Posterior cingulate gyrus (tissue), 11 donors: ENCODE data around the gene TLR10.
"Not testable (repeated sequence)": the region's sequence is repeated elsewhere in the genome, so short reads cannot be mapped to it uniquely, and the experiment has no call there.

ENCODE experiments used
- DNase-seq, 10 donors: peaks; one replicate each; pipeline versions ENCODE4 v3.0.0 to v3.0.0-alpha.2; 2020 to 2021; ENCODE audit warnings: mixed read lengths in 3 of 10
- intact Hi-C: fragments of 100-400 bp; cut with DNase I; formaldehyde crosslinking; loops from one replicate; pipeline ENCODE4 v1.15.1; 2023

Gene TLR10, protein sequence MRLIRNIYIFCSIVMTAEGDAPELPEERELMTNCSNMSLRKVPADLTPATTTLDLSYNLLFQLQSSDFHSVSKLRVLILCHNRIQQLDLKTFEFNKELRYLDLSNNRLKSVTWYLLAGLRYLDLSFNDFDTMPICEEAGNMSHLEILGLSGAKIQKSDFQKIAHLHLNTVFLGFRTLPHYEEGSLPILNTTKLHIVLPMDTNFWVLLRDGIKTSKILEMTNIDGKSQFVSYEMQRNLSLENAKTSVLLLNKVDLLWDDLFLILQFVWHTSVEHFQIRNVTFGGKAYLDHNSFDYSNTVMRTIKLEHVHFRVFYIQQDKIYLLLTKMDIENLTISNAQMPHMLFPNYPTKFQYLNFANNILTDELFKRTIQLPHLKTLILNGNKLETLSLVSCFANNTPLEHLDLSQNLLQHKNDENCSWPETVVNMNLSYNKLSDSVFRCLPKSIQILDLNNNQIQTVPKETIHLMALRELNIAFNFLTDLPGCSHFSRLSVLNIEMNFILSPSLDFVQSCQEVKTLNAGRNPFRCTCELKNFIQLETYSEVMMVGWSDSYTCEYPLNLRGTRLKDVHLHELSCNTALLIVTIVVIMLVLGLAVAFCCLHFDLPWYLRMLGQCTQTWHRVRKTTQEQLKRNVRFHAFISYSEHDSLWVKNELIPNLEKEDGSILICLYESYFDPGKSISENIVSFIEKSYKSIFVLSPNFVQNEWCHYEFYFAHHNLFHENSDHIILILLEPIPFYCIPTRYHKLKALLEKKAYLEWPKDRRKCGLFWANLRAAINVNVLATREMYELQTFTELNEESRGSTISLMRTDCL

DNA sequence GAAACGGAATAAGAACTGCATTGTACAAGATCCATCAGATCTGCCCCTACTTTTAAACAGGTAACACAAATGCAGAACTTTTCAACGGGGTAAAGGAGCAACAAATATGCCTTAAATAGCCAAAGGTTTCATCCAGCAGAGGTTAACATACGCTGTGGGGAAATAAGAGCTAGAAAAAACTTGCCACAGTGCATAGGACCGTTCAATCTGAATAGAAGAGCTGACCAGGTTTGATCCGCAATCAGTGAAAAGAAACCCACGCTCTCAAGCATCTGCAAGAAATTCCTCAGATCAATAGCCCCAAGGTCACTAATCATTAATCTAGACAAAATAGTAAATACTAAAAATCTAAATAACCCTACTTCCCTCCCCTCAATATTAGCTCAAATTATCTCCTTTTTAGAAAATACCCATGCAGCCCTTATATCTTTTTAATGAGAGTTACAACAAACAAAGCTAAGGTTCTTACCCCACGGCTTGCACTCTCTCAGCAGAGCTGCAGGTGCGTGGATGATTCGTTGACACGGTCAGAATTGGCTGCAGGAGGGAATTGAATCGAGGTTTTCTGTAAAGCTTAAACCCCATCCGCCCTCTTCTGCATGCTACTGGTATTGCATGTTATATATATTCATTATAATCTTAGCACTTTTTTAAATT, at the start of gene TLR10:
TLR10 (minus strand) TSS at position 539 of the 657 bp plus-strand sequence. CDS start 7,400 bp downstream, outside the sequence.
- peak in 1 of 10 donors; percentile 34 for DNase-seq
- intact Hi-C loops = loop anchor here (2.0 to 5.0 kb wide), 2 partner anchors 604 to 720 kb away; no protein-coding TSS in a partner anchor

DNA sequence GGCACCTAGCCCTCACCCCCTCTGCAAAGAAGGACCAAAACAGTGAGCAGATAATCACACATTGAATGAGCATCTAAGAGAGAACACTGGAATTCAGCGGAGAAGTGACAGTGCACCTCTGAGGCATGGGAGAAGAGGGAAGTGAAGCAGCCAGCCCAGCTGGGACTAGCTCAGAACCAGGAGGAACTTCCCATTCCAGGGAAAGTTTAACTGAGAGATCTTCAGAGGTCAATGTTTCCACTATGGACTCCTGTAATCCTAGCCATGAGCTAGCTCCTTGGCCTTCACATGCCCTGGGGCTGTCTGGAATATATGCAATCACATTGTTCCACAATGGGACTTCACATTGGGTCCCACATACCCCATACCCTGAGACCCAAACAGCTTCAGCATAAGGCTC, 49.4 kb upstream of the TLR10 start:
- peak in 1 of 10 donors; percentile 41 for DNase-seq
- intact Hi-C loops = no loop called here

DNA sequence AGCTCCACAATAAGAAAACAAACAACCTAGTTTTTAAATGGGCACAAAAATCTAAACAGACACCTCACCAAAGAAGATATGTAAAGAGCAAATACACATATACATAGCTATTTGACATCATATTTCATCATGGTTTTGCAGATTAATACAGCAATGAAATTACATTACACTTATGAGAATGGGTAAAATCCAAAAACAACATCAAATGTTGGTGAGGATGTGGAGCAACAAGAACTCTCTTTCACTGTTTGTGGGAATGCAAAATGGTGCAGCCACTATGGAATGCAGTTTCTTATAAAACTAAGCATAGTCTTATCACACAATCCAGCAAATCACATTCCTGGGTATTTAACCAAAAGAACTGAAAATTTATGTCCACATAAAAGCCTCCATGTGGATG, 48.9 kb upstream of the TLR10 start:
- intact Hi-C loops = no loop called here

DNA sequence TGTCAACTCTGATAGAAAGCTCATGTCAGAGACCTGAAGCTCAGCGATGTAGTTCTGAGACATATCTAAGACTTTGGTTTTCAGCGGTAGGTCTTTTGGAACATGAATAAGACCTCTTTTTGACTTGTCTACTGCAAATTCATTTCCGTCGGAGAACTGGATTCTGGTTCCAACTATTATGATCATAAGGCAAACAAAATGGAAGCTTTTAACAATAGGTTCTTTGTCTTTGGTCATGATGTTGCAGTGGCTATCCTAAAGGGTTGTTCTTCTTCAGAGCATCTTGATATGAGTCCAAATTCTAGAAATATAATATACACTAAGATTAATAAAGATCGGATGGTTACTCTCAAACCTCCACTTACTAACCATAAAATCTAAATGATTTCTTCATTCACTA, 46.4 kb upstream of the TLR10 start:
- no peak for DNase-seq
- intact Hi-C loops = no loop called here

More for the DNA sequence above, 48.9 kb upstream of the TLR10 start:
- DNase-seq = no peak

DNA sequence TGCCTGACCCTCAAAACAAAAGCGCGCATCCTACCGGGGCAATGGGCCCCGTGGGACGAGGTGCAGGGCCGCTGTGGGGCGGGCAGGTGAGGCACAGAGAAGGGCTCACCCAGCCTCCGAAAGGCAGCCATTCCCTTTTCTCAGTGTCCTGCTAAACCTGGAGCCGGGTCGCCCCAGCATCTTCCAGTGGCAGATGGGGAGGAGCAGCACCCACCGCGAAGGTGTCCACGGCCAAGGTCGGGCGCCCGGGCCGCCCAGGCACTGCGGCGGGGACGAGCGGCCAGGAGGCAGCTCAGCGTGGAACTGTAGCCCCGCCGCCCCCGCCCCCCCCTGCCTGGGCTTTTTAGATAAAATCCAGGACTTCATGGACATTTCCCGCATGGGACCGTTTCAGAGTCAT, 41.0 kb upstream of the TLR10 start:
- peak in 2 of 10 donors; percentile 57 to 66 for DNase-seq
- intact Hi-C loops = no loop called here

DNA sequence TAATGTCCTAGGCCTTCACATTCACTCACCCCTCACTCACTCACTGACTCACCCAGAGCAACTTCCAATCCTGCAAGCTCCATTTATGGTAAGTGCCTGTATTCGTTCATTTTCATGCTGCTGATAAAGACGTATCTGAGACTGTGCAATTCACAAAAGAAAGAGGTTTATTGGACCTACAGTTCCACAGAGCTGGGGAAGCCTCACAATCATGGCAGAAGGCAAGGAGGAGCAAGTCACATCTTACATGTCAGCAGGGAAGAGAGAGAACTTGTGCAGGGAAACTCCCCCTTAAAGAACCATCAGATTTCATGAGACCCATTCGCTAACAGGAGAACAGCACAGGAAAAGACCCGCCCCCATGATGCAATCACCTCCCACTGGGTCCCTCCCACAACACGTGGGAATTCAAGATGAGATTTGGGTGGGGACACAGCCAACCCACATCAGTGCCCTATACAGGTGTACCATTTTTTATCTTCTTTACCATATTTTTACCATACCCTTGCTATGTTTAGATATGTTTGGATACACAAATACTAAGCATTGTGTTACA, 40.0 kb upstream of the TLR10 start:
- intact Hi-C loops = no loop called here
- DNase-seq = no peak

DNA sequence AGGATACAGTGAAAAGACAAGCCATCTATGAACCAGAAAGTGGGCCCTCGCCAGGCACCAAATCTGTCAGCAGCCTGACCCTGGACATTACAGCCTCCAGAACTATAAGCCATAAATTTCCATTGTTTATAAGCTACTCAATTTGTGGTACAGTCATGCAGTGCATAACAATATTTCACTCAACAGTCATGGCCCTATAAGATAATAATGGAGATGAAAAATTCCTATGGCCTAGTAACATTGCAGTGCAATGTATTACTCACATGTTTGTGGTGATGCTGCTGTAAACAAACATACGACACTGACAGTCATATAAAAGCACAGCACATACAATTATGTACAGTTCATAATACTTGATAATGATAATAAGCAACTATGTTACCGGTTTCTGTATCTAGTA, 38.9 kb upstream of the TLR10 start:
- intact Hi-C loops = no loop called here
- no peak for DNase-seq

DNA sequence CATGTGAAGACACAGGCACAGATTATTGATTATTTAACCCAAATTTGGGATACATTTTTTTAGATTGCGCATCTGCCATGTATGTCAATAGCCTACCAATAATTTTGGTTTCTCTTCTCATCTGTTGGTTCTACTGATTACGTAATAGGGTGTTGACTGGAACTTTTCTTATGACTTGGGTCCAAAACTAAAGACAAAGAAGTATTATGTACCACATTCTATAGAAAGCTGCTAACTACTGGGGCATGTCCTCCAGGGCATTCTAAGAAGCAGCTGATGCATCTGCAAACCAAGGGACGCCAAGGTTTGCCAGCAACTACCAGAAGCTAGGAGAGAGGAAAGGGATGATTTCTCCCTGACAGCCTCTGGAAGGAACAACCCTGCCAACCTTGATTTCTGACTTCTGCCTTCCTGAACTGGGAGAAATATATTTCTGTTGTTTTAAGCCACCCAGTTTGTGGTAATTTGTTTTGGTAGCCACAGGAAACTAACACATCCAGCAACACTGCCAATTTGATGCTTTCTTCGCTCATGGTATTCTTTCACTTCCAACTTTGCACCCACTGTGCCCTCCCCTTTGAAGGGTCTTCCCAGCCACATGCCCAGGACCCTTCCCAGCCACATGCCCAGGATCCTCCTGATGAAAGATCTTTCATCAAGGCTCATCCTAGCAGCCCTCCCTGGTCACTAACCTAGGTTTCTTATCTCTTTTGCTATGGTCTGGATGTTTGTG, 37.7 kb upstream of the TLR10 start:
- no peak for DNase-seq
- intact Hi-C loops = no loop called here

DNA sequence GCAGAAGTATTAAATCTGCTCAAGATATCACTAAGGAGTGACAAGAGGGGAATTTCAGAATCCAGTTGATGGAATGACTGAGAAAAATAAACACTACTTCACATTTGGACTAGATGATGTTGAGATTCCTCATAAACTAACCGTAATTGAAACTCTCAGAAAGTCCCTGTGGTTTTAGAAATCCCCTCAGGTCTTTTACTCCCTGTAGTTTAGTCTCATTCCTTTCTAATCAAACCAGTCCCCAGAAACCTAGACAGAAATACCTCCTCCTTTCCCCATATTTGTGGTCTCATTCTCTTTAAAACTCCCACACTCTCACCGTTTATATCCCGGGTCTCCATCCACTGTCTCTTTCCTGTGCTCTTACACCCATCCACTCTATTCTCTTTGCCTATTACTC, 36.8 kb upstream of the TLR10 start:
- intact Hi-C loops = no loop called here
- no peak for DNase-seq

DNA sequence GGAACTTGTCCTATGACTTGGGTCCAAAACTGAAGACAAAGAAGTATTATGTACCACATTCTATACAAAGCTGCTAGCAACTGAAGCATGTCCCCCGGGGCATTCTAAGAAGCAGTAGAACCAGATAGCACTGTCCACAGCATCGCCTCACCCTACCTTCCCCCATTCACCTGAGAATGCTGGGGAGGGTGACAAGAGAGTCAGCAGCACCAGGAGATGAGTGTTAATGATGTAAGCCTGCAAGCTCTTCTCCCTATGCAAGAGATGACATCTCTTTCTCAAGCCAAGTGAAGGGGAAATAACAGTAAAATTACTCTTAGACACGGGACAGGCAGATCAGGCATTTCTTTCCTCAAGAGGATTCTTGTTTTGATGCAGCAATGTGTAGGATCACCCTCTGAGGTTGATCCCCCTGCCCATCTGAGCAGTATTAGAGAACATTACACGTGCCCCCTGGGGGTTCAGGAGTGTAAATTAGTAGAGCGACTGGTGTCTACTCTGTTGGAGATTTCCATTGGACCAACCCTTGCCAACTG, 35.7 kb upstream of the TLR10 start:
- no peak for DNase-seq
- intact Hi-C loops = no loop called here

DNA sequence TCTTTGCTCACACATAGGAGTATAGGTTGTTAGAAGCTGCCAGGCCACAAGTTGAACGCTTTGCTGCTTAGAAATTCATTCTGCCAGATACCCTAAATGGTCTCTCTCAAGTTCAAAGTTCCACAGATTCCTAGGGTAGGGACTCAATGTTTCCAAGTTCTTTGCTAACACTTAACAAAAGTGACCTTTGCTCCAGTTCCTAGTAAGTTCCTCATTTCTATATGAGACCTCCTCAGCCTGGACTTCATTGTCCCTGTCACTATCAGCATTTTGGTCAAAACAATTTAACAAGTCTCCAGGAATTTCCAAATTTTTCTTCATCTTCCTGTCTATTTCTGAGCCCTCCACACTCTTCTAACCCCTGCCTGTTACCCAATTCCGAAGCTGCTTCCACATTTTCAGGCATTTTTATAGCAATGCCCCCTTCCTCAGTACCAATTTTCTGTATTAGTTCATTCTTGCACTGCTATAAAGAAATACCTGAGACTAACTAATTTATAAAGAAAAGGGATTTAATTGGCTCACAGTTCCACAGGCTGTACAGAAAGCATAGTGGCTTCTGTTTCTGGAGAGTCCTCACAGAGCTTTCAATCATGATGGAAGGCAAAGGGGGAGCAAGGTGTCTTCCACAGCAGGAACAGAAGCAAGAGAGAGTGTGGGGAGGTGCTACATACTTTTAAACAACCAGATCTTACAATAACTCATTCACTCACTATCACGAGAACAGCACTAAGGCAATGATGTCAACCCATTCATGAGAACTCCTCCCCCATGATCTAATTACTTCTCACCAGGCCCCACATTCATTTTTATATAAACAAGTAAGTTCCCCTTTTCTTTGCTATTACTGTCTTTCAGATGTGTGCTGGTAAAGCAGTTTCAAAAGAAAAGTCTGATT, 33.3 kb upstream of the TLR10 start:
- no peak for DNase-seq

DNA sequence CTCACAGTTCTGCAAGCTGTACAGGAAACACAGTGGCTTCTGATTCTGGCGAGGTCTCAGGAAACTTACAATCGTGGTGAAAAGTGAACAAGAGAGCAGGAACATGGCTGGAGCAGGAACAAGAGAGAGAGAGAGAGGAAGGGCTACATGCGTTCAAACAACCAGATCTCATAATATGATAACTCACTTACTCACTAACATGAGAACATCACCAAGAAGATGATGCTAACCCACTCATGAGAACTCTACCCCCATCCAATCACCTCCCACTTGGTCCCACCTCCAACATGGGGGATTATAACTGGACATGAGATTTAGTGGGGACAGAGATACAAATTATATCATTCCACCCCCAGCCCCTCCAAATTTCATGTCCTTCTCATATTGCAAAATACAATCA, 31.6 kb upstream of the TLR10 start:
- no peak for DNase-seq
- intact Hi-C loops = no loop called here

More for the DNA sequence above, 33.3 kb upstream of the TLR10 start:
- intact Hi-C loops = no loop called here

DNA sequence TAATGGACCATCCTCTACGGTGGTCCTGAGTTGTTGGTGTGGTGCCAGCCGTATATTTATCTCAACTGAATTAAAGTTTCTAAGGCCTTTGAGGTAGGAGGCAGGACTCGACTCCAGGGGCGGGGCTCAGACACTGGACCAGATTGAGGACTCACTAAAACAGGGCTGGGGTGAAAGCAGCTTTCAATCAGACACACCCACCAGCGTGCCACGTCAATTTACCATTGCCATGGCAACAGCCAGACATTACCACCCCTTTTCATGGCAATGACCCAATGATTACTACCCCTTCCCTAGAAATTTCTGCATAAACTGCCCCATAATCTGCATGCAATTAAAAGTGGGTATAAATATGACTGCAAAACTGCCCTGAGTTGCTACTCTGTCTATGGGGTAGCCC, 28.5 kb upstream of the TLR10 start:
- no peak for DNase-seq
- intact Hi-C loops = no loop called here

DNA sequence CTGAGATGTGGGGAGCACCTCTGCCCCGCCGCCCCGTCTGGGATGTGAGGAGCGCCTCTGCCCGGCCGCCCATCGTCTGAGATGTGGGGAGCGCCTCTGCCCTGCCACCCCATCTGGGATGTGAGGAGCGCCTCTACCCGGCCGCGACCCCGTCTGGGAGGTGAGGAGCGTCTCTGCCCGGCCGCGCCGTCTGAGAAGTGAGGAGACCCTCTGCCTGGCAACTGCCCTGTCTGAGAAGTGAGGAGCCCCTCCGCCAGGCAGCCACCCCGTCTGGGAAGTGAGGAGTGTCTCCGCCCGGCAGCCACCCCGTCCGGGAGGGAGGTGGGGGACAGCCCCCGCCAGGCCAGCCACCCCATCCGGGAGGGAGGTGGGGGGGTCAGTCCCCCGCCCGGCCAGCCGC, 24.7 kb upstream of the TLR10 start:
- DNase-seq, intact Hi-C loops: not testable (repeated sequence)

DNA sequence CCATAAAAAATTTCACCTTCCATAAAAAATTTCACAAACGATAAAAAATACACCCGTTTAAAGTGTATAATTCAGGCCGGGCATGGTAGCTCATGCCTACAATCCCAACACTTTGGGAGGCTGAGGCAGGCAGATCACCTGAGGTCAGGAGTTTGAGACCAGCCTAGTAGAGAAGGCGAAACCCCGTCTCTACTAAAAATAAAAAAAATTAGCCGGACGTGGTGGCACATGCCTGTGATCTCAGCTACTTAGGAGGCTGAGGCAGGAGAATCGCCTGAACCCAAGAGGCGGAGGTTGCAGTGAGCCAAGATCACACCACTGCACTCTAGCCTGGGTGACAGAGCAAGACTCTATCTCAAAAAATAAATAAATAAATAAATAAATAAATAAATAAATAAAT, 23.5 kb upstream of the TLR10 start:
- DNase-seq, intact Hi-C loops: not testable (repeated sequence)

DNA sequence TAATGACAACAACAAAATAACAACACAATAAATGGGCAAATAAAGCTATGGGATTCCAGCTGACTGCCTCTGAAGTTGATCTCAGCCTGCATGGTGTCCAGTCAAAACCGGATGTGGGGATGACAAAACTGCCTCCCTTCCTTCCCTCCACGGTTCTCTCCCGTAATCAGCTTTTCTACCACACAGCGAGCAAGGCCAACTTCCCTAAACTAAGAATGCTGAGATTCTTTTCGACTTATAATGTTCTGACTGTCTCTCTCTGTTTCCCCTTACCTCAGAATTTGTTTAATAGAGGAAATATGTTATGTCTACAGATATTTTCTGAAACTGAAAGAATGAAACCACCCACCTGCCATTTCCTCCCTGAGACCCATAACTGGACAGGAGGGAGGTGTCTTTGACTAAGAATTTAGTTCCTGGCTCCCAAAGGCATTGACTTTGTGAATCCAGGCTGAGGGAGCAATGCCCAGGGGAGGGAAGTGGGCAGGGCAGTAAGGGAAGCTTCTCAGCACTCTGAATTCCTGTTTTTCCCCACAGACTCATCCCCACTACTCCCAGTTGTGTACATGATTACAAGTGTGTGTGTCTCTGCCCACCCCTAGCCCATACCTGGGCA, 22.8 kb upstream of the TLR10 start:
- intact Hi-C loops = no loop called here
- peak in 1 of 10 donors; percentile 24 for DNase-seq

DNA sequence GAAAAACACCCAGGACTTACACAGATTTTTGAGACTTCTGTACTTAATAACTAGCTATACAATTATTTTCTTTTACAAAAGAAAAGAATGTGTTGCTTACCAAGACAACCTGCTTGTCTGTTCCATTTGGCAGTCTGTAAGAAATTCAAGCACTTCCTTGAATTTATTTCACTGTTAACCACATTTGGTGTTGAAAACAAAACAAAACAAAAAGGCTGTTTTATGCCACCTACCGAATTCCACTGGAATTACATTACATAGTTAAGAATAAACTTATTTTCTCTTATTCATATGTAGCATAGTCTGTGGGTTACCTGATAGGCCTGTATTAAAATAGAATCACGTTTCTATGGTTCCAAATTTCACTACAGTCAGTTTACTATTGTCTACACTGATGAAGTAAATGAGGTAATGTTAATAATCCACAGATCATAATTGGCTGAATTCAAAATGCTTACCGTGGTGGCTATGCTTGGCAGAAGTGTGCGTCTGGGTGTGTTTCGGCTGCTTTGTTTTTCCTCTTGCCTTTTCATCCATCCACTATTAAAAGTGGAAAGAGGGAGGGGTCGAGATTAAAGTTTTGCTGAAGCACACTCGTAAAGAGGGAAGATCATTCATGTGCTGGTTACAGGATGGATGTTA, 22.0 kb upstream of the TLR10 start, which contains the start of gene TLR1:
TLR1 (minus strand) TSS at position 138 of the 642 bp plus-strand sequence. CDS start 5,960 bp downstream, outside the sequence.
- intact Hi-C loops = loop anchor here (5.0 kb wide), 1 partner anchor 742 kb away; no protein-coding TSS in a partner anchor
- no peak for DNase-seq
